ENCODE data around the gene ARHGEF5.

- TF ChIP-seq CTCF (IDR thresholded peaks at IDR 0.05) (no peak), POLR2A (IDR thresholded peaks at IDR 0.05) (no peak)
Observed at GRCh38 chr7:144384555-144385245, 29.5 kb downstream of the ARHGEF5 start.

Data from testis (tissue), 2 donors.